Liver (tissue), 9 donors: Measurements from ENCODE around the gene TSPAN5. TPM values are rescaled to one million over a fixed set of nuclear protein-coding genes. Genes with fewer than 3 reads are reported as not detected.

Source experiments
- DNase-seq: peaks from one replicate; pipeline ENCODE4 v3.0.0-alpha.2; 2017; ENCODE audit warnings: low spot score
- H3K27ac ChIP-seq, 2 donors: one replicate each; pipeline ENCODE4 v1.7.0; 2013; ENCODE audit warnings: inconsistent platforms in 2 of 2, low read length in 2 of 2, control low read depth in 1 of 2, low read depth in 1 of 2, mild to moderate bottlenecking in 1 of 2
- H3K27me3 ChIP-seq, 4 donors: one replicate each; pipeline versions ENCODE4 v1.6.1 to v1.7.0; 2013; ENCODE audit warnings: low read length in 3 of 4, inconsistent platforms in 1 of 4, mild to moderate bottlenecking in 1 of 4, moderate library complexity in 1 of 4; ENCODE audit not compliant: control insufficient read depth in 4 of 4, insufficient read depth in 4 of 4
- H3K36me3 ChIP-seq, 4 donors: one replicate each; pipeline versions ENCODE4 v1.6.1 to v1.7.0; 2013; ENCODE audit warnings: low read length in 3 of 4, mild to moderate bottlenecking in 3 of 4, low read depth in 1 of 4, moderate library complexity in 1 of 4; ENCODE audit not compliant: control insufficient read depth in 4 of 4, insufficient read depth in 3 of 4
- H3K4me1 ChIP-seq, 4 donors: one replicate each; pipeline versions ENCODE4 v1.6.1 to v1.7.0; 2013; ENCODE audit warnings: low read length in 3 of 4, mild to moderate bottlenecking in 3 of 4, moderate library complexity in 1 of 4; ENCODE audit not compliant: control insufficient read depth in 4 of 4, insufficient read depth in 4 of 4
- H3K4me3 ChIP-seq, 3 donors: one replicate each; pipeline versions ENCODE4 v1.6.1 to v1.7.0; 2013; ENCODE audit warnings: low read length in 3 of 3, control low read depth in 1 of 3, low read depth in 1 of 3, mild to moderate bottlenecking in 1 of 3
- H3K9ac ChIP-seq, 2 donors: one replicate each; pipeline ENCODE4 v1.7.0; 2013; ENCODE audit warnings: low read length in 2 of 2, mild to moderate bottlenecking in 2 of 2, moderate library complexity in 2 of 2, control low read depth in 1 of 2, low read depth in 1 of 2
- H3K9me3 ChIP-seq, 4 donors: one replicate each; pipeline versions ENCODE4 v1.6.1 to v1.7.0; 2013; ENCODE audit warnings: low read length in 3 of 4; ENCODE audit not compliant: control insufficient read depth in 4 of 4
- ATF3 ChIP-seq: IDR thresholded peaks from 2 replicates; pipeline ENCODE4 v1.6.1; 2016; ENCODE audit warnings: antibody characterized with exemption
- CTCF ChIP-seq: fragments of 150-350 bp; IDR thresholded peaks from 2 replicates; pipeline ENCODE4 v1.5.1; 2017; ENCODE audit warnings: improper control_type of control experiment, low read depth, low read length; ENCODE audit not compliant: missing input control
- FOXA1 ChIP-seq: IDR thresholded peaks from 2 replicates; pipeline ENCODE4 v1.6.1; 2016; ENCODE audit warnings: antibody characterized with exemption
- FOXA2 ChIP-seq: IDR thresholded peaks from 2 replicates; pipeline ENCODE4 v1.6.1; 2016; ENCODE audit warnings: antibody characterized with exemption
- HNF4A ChIP-seq, 2 donors: conservative IDR thresholded peaks; 2 replicates each; pipeline ENCODE4 v1.6.1; 2016; ENCODE audit warnings: antibody characterized with exemption in 2 of 2, mild to moderate bottlenecking in 2 of 2
- HNF4G ChIP-seq: IDR thresholded peaks from 2 replicates; pipeline ENCODE4 v1.6.1; 2016; ENCODE audit warnings: antibody characterized with exemption
- JUND ChIP-seq, 2 donors: IDR thresholded peaks; 2 replicates each; pipeline ENCODE4 v1.6.1; 2016; ENCODE audit warnings: antibody characterized with exemption in 2 of 2
- MAX ChIP-seq: IDR thresholded peaks from 2 replicates; pipeline ENCODE4 v1.6.1; 2016; ENCODE audit warnings: antibody characterized with exemption
- RXRA ChIP-seq, 2 donors: IDR thresholded peaks; 2 replicates each; pipeline ENCODE4 v1.6.1; 2017 to 2018; ENCODE audit warnings: antibody characterized with exemption in 2 of 2, mild to moderate bottlenecking in 1 of 2
- SP1 ChIP-seq: IDR thresholded peaks from 2 replicates; pipeline ENCODE4 v1.6.1; 2018; ENCODE audit warnings: antibody characterized with exemption, mild to moderate bottlenecking
- TAF1 ChIP-seq: conservative IDR thresholded peaks from 2 replicates; pipeline ENCODE4 v1.6.1; 2016; ENCODE audit warnings: antibody characterized with exemption, mild to moderate bottlenecking
- WGBS: extraction: QIAGEN DNeasy Blood & Tissue Kit; methylation state at CpG from one replicate; pipeline ENCODE4 v1.1.7; 2013; 5-methylcytosine and 5-hydroxymethylcytosine counted together
- polyA plus RNA-seq, 2 donors: library from polyadenylated mRNA; stranded (reverse) in 1 of 2; unstranded in 1 of 2; fragments of 200-250 nt in 1 of 2; fragments of >200 nt in 1 of 2; fragmentation: Nextera tagmentation in 1 of 2; extraction: Ambion mirVana in 1 of 2; gene quantifications; one replicate each; pipeline versions ENCODE4 v1.2.1 to v1.2.3, GENCODE V29; 2013 to 2015
- total RNA-seq, 2 donors: library from RNA; depleted of rRNA; stranded (reverse); fragments of >200 nt; gene quantifications; one replicate each; pipeline ENCODE4 v1.2.3, GENCODE V29; 2014
- TF ChIP-seq, protein P1 (sequence below): IDR thresholded peaks from 2 replicates; pipeline ENCODE4 v1.6.1; 2016; ENCODE audit warnings: antibody characterized with exemption
- donor health status: healthy.
- donor health status: healthy.
- donor health status: healthy.
- donor health status: healthy.
- donor health status: healthy.

TSPAN5 gene
- total and polyA plus RNA-seq, 4 donors, result 0.36 to 54.0 (median 0.63) TPM

GRCh38 chr4:98517218-98518021 lies 141.0 kb downstream of the TSPAN5 start:
- Histone ChIP-seq H3K9ac (no peak overlapping the region), H3K4me1 (no peaks in the 10 kb centered on the region), H3K27ac (no peak overlapping the region), H3K27me3 (no peaks in the 10 kb centered on the region), H3K9me3 (peaks cover 0 to 6% (median 0%) of the 10 kb centered on the region in 4 donors), H3K4me3 (no peak overlapping the region), H3K36me3 (no peaks in the 10 kb centered on the region)
- TF ChIP-seq TAF1 (no peak), HNF4A (conservative IDR thresholded peaks at IDR 0.05) (no peak), MAX (no peak), CTCF (no peak), SP1 (no peak), HNF4G (no peak), FOXA2 (no peak)
- TF ChIP-seq, protein P1, sequence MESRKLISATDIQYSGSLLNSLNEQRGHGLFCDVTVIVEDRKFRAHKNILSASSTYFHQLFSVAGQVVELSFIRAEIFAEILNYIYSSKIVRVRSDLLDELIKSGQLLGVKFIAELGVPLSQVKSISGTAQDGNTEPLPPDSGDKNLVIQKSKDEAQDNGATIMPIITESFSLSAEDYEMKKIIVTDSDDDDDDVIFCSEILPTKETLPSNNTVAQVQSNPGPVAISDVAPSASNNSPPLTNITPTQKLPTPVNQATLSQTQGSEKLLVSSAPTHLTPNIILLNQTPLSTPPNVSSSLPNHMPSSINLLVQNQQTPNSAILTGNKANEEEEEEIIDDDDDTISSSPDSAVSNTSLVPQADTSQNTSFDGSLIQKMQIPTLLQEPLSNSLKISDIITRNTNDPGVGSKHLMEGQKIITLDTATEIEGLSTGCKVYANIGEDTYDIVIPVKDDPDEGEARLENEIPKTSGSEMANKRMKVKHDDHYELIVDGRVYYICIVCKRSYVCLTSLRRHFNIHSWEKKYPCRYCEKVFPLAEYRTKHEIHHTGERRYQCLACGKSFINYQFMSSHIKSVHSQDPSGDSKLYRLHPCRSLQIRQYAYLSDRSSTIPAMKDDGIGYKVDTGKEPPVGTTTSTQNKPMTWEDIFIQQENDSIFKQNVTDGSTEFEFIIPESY, result no peak
- no peak for DNase-seq
- WGBS, result 68% methylated on average over 2 of the region's 2 CpGs

- Histone ChIP-seq H3K4me3 (no peak overlapping the region), H3K9me3 (peaks cover 0 to 6% (median 0%) of the 10 kb centered on the region in 4 donors), H3K4me1 (no peaks in the 10 kb centered on the region), H3K27me3 (no peaks in the 10 kb centered on the region), H3K27ac (no peak overlapping the region), H3K36me3 (no peaks in the 10 kb centered on the region), H3K9ac (no peak overlapping the region)
- TF ChIP-seq SP1, result no peak
- no peak for TF ChIP-seq RXRA (IDR thresholded peaks at IDR 0.05)
- no peak for TF ChIP-seq FOXA2
- no peak for TF ChIP-seq HNF4G
- no peak for TF ChIP-seq CTCF
- no peak for TF ChIP-seq FOXA1
- no peak for TF ChIP-seq MAX
- no peak for TF ChIP-seq ATF3
- TF ChIP-seq JUND (IDR thresholded peaks at IDR 0.05), result no peak
- TF ChIP-seq, protein P1, result no peak
- 89% methylated on average over 5 of the region's 5 CpGs for WGBS
- DNase-seq, result peak; percentile 12
These were observed 141.8 kb downstream of the TSPAN5 start for GRCh38 chr4:98516441-98517217.
